ENCODE data around the gene TUT4. TPM values are rescaled to one million over a fixed set of nuclear protein-coding genes. Genes with fewer than 3 reads are reported as not detected.

TUT4 gene
- total and polyA plus RNA-seq, 12 donors: 16.9 to 40.6 (median 31.5) TPM

GRCh38 chr1:52393174-52393573 is 159.7 kb downstream of the TUT4 start:
- Histone ChIP-seq H3K27ac (no peak overlapping the region), H3K4me3 (no peak overlapping the region), H3K36me3 (peaks cover 0 to 52% (median 0%) of the 10 kb centered on the region in 9 donors), H3K27me3 (no peaks in the 10 kb centered on the region), H3K9me3 (no peaks in the 10 kb centered on the region), H3K4me1 (no peaks in the 10 kb centered on the region)
- no peak for TF ChIP-seq CTCF (IDR thresholded peaks at IDR 0.05)
- no peak for DNase-seq
- intact Hi-C loops (cut with DNase I): no loop called here
- WGBS, 2 donors: 96 to 98% methylated on average over 5 of the region's 5 CpGs
- ATAC-seq: no peak

GRCh38 chr1:52386458-52386857 is 166.4 kb downstream of the TUT4 start:
- H3K27ac ChIP-seq: no peak overlapping the region
- no peak for DNase-seq
- ATAC-seq: no peak
- intact Hi-C loops (cut with DNase I): no loop called here
- no peaks in the 10 kb centered on the region for H3K4me1 ChIP-seq
- no peaks in the 10 kb centered on the region for H3K27me3 ChIP-seq
- TF ChIP-seq CTCF (IDR thresholded peaks at IDR 0.05): no peak
- H3K9me3 ChIP-seq: no peaks in the 10 kb centered on the region
- 88 to 90% methylated on average over 5 of the region's 5 CpGs for WGBS, 2 donors
- peaks cover 0 to 59% (median 0%) of the 10 kb centered on the region in 9 donors for H3K36me3 ChIP-seq
- no peak overlapping the region for H3K4me3 ChIP-seq

GRCh38 chr1:52385376-52385775 is 167.5 kb downstream of the TUT4 start:
- no peak for DNase-seq
- ATAC-seq: no peak
- no peaks in the 10 kb centered on the region for H3K4me1 ChIP-seq
- no peak for TF ChIP-seq CTCF (IDR thresholded peaks at IDR 0.05)
- H3K27ac ChIP-seq: no peak overlapping the region
- H3K9me3 ChIP-seq: no peaks in the 10 kb centered on the region
- peaks cover 0 to 62% (median 0%) of the 10 kb centered on the region in 9 donors for H3K36me3 ChIP-seq
- H3K27me3 ChIP-seq: no peaks in the 10 kb centered on the region
- intact Hi-C loops (cut with DNase I): no loop called here
- WGBS, 2 donors: 91 to 92% methylated on average over 3 of the region's 3 CpGs
- no peak overlapping the region for H3K4me3 ChIP-seq

Other genes starting within 250 kb of the TUT4 start
- 10 to 100 TPM; 14.4 to 19.9 (median 17.2) TPM for gene CC2D1B, start 186.9 kb downstream of the TUT4 start, total RNA-seq
- gene CC2D1B, start 186.9 kb downstream of the TUT4 start, polyA plus RNA-seq: 10 to 100 TPM; 16.7 to 19.1 TPM
- gene ORC1, start 148.7 kb downstream of the TUT4 start, total RNA-seq: under 1 TPM in 8 of 10 donors, not detected in 2; 0.08 to 0.90 (median 0.20) TPM
- gene ORC1, start 148.7 kb downstream of the TUT4 start, polyA plus RNA-seq: under 1 TPM in 1 of 2 donors, not detected in 1; 0.28 TPM
- gene PRPF38A, start 148.5 kb downstream of the TUT4 start, total RNA-seq: 10 to 100 TPM; 16.7 to 20.8 (median 18.8) TPM
- gene PRPF38A, start 148.5 kb downstream of the TUT4 start, polyA plus RNA-seq: 10 to 100 TPM in 1 of 2 donors, 1 to 10 TPM in 1; 6.4 to 13.8 TPM
- 10 to 100 TPM in 1 of 10 donors, 1 to 10 TPM in 9; 3.3 to 14.6 (median 6.5) TPM for gene GPX7, start 49.3 kb upstream of the TUT4 start, total RNA-seq
- 10 to 100 TPM in 1 of 2 donors, 1 to 10 TPM in 1; 7.5 to 22.9 TPM for gene GPX7, start 49.3 kb upstream of the TUT4 start, polyA plus RNA-seq
- gene SHISAL2A, start 80.1 kb upstream of the TUT4 start, total RNA-seq: under 1 TPM in 2 of 10 donors, not detected in 8; 0.10 to 0.19 TPM
- gene SHISAL2A, start 80.1 kb upstream of the TUT4 start, polyA plus RNA-seq: under 1 TPM in 1 of 2 donors, not detected in 1; 0.22 TPM
- 10 to 100 TPM in 9 of 10 donors, 1 to 10 TPM in 1; 9.7 to 22.4 (median 16.0) TPM for gene COA7, start 145.3 kb upstream of the TUT4 start, total RNA-seq
- gene COA7, start 145.3 kb upstream of the TUT4 start, polyA plus RNA-seq: 10 to 100 TPM in 1 of 2 donors, 1 to 10 TPM in 1; 3.9 to 11.1 TPM
- gene ZYG11B, start 173.4 kb upstream of the TUT4 start, total RNA-seq: 10 to 100 TPM; 48.6 to 84.3 (median 66.3) TPM
- 10 to 100 TPM in 1 of 2 donors, 1 to 10 TPM in 1; 9.1 to 17.1 TPM for gene ZYG11B, start 173.4 kb upstream of the TUT4 start, polyA plus RNA-seq

Data from heart right ventricle (tissue), 16 donors.